ENCODE data around the gene SPDYE17.
"Not testable (repeated sequence)": the region's sequence is repeated elsewhere in the genome, so short reads cannot be mapped to it uniquely, and the experiment has no call there.

- TF ChIP-seq POLR2A, EP300, POLR2AphosphoS5 (IDR thresholded peaks at IDR 0.05): not testable (repeated sequence)
- TF ChIP-seq, protein P1, sequence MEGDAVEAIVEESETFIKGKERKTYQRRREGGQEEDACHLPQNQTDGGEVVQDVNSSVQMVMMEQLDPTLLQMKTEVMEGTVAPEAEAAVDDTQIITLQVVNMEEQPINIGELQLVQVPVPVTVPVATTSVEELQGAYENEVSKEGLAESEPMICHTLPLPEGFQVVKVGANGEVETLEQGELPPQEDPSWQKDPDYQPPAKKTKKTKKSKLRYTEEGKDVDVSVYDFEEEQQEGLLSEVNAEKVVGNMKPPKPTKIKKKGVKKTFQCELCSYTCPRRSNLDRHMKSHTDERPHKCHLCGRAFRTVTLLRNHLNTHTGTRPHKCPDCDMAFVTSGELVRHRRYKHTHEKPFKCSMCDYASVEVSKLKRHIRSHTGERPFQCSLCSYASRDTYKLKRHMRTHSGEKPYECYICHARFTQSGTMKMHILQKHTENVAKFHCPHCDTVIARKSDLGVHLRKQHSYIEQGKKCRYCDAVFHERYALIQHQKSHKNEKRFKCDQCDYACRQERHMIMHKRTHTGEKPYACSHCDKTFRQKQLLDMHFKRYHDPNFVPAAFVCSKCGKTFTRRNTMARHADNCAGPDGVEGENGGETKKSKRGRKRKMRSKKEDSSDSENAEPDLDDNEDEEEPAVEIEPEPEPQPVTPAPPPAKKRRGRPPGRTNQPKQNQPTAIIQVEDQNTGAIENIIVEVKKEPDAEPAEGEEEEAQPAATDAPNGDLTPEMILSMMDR (IDR thresholded peaks at IDR 0.05): not testable (repeated sequence)
These were observed 28.9 kb downstream of the SPDYE17 start for GRCh38 chr7:77003241-77003640.
